Dendritic cell treated with granulocyte-macrophage colony-stimulating factor and Interleukin-4, amounts not matched to agents 40 ng/mL and 50 ng/mL, for 4 days (primary cell): ENCODE measurements around the gene TRPM3.

Source experiments
- H3K27ac Mint-ChIP-seq: one replicate; pipeline ENCODE4 v1.8.0; 2022; ENCODE audit warnings: mild to moderate bottlenecking, mixed read lengths
- H3K27me3 Mint-ChIP-seq: one replicate; pipeline ENCODE4 v1.8.0; 2022; ENCODE audit warnings: mild to moderate bottlenecking, mixed read lengths
- H3K36me3 Mint-ChIP-seq: one replicate; pipeline ENCODE4 v1.8.0; 2022; ENCODE audit warnings: low read depth, mixed read lengths
- H3K4me1 Mint-ChIP-seq: one replicate; pipeline ENCODE4 v1.8.0; 2022; ENCODE audit warnings: low read depth, mixed read lengths
- H3K4me3 Mint-ChIP-seq: one replicate; pipeline ENCODE4 v1.8.0; 2022; ENCODE audit warnings: mild to moderate bottlenecking, moderate library complexity, mixed read lengths
- H3K9me3 Mint-ChIP-seq: one replicate; pipeline ENCODE4 v1.8.0; 2022; ENCODE audit warnings: mixed read lengths
- intact Hi-C: fragments of 100-400 bp; cut with micrococcal nuclease; formaldehyde crosslinking; loops from one replicate; pipeline ENCODE4 v1.15.0; 2022

Gene TRPM3

DNA sequence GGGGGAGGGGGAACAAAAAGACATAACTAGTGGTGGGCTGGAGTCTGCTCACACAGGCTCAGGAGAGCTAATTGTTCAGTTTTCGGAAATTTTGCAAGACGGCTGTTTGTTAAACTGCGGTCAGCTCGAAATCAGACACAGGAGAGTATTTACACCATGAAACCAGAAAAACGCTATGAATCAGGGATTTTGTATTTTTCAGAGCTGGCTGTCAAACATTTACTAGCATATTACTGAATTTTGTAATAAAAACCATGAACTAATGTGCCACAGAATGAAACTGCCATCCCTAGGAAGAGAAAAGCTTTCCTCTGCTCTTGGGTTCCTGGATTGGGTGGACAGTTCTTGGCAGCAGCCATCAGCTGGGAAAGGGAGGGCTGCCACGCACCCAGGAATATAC, 45.3 kb downstream of the TRPM3 start:
- H3K27ac Mint-ChIP-seq = no peak overlapping the region
- H3K27me3 Mint-ChIP-seq = no peaks in the 10 kb centered on the region
- no peak overlapping the region for H3K4me3 Mint-ChIP-seq
- H3K9me3 Mint-ChIP-seq = no peaks in the 10 kb centered on the region
- no peaks in the 10 kb centered on the region for H3K36me3 Mint-ChIP-seq
- intact Hi-C loops = no loop called here
- no peaks in the 10 kb centered on the region for H3K4me1 Mint-ChIP-seq

GRCh38 chr9:71073494-71073893, 47.9 kb downstream of the TRPM3 start:
- Mint-ChIP-seq H3K27ac (no peak overlapping the region), H3K27me3 (no peaks in the 10 kb centered on the region)
- intact Hi-C loops = no loop called here

GRCh38 chr9:71072587-71072986, 48.8 kb downstream of the TRPM3 start:
- intact Hi-C loops = no loop called here
- Mint-ChIP-seq H3K27me3 (no peaks in the 10 kb centered on the region), H3K27ac (no peak overlapping the region), H3K4me1 (no peaks in the 10 kb centered on the region), H3K9me3 (no peaks in the 10 kb centered on the region), H3K36me3 (no peaks in the 10 kb centered on the region), H3K4me3 (no peak overlapping the region)

More at GRCh38 chr9:71073494-71073893, 47.9 kb downstream of the TRPM3 start:
- Mint-ChIP-seq H3K36me3 (no peaks in the 10 kb centered on the region), H3K4me3 (no peak overlapping the region), H3K4me1 (no peaks in the 10 kb centered on the region), H3K9me3 (no peaks in the 10 kb centered on the region)

DNA sequence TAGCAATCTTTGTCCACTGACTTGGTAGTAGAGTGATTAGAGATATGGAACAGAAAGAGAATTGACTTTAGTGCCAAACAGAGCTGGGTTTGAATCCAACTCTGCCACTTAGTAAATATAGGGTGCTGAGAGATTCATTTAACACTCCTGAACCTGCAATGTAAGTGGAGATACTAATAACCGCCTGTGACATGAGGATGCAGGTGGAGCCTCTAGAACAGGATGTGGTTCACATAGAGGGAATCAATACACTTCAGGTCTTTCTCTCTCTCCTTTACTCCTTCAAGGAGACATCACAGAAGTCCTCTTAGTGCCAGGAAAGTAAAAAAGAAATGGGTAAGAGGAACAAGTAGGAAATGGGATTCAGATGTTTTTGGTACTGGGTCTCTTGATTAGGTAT, 49.8 kb downstream of the TRPM3 start:
- Mint-ChIP-seq H3K9me3 (no peaks in the 10 kb centered on the region), H3K36me3 (no peaks in the 10 kb centered on the region), H3K27me3 (no peaks in the 10 kb centered on the region), H3K27ac (no peak overlapping the region), H3K4me3 (no peak overlapping the region), H3K4me1 (no peaks in the 10 kb centered on the region)
- intact Hi-C loops = no loop called here

- Mint-ChIP-seq H3K36me3 (no peaks in the 10 kb centered on the region), H3K4me3 (no peak overlapping the region), H3K4me1 (no peaks in the 10 kb centered on the region), H3K27ac (no peak overlapping the region), H3K27me3 (no peaks in the 10 kb centered on the region), H3K9me3 (no peaks in the 10 kb centered on the region)
- intact Hi-C loops = no loop called here
These were observed 62.8 kb downstream of the TRPM3 start for GRCh38 chr9:71058660-71059059.

GRCh38 chr9:71052287-71052686, 69.1 kb downstream of the TRPM3 start:
- H3K27ac Mint-ChIP-seq = no peak overlapping the region
- H3K4me3 Mint-ChIP-seq = no peak overlapping the region

DNA sequence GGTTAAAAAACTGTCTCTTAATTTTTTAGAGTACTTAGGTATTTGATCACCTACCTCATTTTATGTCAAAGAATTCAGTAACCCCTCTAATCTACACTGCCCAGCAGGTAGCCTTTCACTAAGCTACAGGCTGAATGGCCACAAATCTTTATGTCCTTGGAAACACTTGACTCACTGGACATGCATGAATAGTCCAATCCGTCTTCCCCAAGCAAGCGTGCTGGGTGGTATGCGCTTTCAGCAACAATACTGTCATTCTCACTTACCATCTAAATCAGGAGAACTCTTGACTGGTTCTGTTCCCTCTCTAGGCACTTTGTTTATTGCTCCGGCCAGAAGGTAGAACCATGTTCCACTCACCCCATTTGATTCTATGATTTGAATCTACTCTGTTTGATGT, 73.1 kb downstream of the TRPM3 start:
- intact Hi-C loops = no loop called here
- Mint-ChIP-seq H3K27ac (no peak overlapping the region), H3K27me3 (no peaks in the 10 kb centered on the region), H3K9me3 (no peaks in the 10 kb centered on the region), H3K4me3 (no peak overlapping the region), H3K4me1 (no peaks in the 10 kb centered on the region), H3K36me3 (no peaks in the 10 kb centered on the region)

More at GRCh38 chr9:71052287-71052686, 69.1 kb downstream of the TRPM3 start:
- Mint-ChIP-seq H3K9me3 (no peaks in the 10 kb centered on the region), H3K27me3 (no peaks in the 10 kb centered on the region), H3K36me3 (no peaks in the 10 kb centered on the region), H3K4me1 (no peaks in the 10 kb centered on the region)
- intact Hi-C loops = no loop called here

GRCh38 chr9:71042448-71042990, 78.9 kb downstream of the TRPM3 start:
- H3K27me3 Mint-ChIP-seq = no peaks in the 10 kb centered on the region
- H3K4me3 Mint-ChIP-seq = no peak overlapping the region
- H3K4me1 Mint-ChIP-seq = no peaks in the 10 kb centered on the region
- H3K9me3 Mint-ChIP-seq = no peaks in the 10 kb centered on the region
- no peak overlapping the region for H3K27ac Mint-ChIP-seq
- intact Hi-C loops = no loop called here
- no peaks in the 10 kb centered on the region for H3K36me3 Mint-ChIP-seq

DNA sequence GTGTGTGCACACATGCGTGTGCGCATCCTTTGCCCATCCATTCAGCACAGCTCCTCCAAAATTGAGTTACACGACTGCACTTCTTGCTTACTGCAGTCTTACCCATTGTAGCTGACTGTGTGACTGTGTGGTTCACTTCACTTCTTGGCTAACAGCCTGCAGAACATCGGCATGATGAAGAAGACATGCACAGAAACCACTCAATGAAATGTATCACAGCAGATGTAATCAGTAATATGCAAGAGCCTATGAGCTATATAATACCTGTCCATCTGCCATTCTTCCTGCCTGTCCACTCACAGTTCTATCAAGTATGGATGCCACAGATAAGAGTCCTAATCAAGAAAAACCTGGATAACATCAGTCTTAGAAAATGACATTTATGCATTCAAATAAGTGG, 83.9 kb downstream of the TRPM3 start:
- no peaks in the 10 kb centered on the region for H3K36me3 Mint-ChIP-seq
- no peaks in the 10 kb centered on the region for H3K4me1 Mint-ChIP-seq
- no peak overlapping the region for H3K27ac Mint-ChIP-seq
- no peak overlapping the region for H3K4me3 Mint-ChIP-seq
- H3K27me3 Mint-ChIP-seq = no peaks in the 10 kb centered on the region
- no peaks in the 10 kb centered on the region for H3K9me3 Mint-ChIP-seq
- intact Hi-C loops = no loop called here

GRCh38 chr9:71036501-71036900, 84.9 kb downstream of the TRPM3 start:
- no peaks in the 10 kb centered on the region for H3K4me1 Mint-ChIP-seq
- no peak overlapping the region for H3K4me3 Mint-ChIP-seq
- H3K36me3 Mint-ChIP-seq = no peaks in the 10 kb centered on the region
- intact Hi-C loops = no loop called here
- H3K27ac Mint-ChIP-seq = no peak overlapping the region
- no peaks in the 10 kb centered on the region for H3K27me3 Mint-ChIP-seq
- H3K9me3 Mint-ChIP-seq = no peaks in the 10 kb centered on the region

GRCh38 chr9:71032779-71033178, 88.6 kb downstream of the TRPM3 start:
- Mint-ChIP-seq H3K36me3 (no peaks in the 10 kb centered on the region), H3K27ac (no peak overlapping the region), H3K4me1 (no peaks in the 10 kb centered on the region), H3K4me3 (no peak overlapping the region), H3K9me3 (no peaks in the 10 kb centered on the region), H3K27me3 (no peaks in the 10 kb centered on the region)
- intact Hi-C loops = no loop called here

DNA sequence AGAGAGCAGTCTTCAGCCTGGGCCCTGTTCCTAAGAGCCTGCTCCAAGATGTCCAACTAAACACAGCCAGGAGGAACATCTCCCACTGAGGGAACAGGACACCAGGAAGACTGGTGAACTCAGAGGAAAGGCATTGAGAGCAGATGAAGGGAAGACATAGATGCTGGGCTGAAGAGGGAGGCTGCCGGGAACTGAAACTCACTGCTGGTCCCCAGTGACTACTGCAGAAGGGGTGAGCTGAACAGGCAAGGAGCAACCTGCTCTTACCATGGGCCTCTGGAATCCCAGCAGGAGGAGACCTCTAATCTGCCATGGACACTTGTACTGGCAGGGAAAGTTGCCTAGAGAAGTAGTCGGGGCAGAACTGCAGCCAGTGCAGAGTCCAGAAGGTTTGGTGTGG, 95.7 kb downstream of the TRPM3 start:
- Mint-ChIP-seq H3K27me3 (no peaks in the 10 kb centered on the region), H3K9me3 (peaks cover 15% of the 10 kb centered on the region), H3K4me1 (no peaks in the 10 kb centered on the region), H3K4me3 (no peak overlapping the region), H3K36me3 (no peaks in the 10 kb centered on the region), H3K27ac (no peak overlapping the region)
- intact Hi-C loops = no loop called here

DNA sequence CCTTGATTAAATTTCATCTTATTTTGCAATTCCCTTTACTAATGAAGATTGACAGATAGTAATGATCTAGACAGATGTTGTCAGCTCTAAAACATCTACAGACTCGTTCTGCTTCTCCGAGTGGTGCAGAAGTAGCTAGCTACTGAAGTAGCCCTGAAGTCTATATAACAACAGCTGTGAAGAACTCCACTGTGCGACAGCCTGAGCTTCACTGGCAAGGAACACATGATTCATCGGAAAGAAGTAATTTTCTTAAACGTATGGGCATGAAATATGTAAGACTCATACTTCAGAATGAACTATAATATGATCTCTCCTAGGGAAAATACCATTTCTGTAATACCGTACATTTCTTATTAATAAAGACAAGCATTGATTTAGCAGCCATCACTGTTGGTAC, 96.2 kb downstream of the TRPM3 start:
- intact Hi-C loops = no loop called here
- Mint-ChIP-seq H3K27me3 (no peaks in the 10 kb centered on the region), H3K36me3 (no peaks in the 10 kb centered on the region), H3K9me3 (peaks cover 15% of the 10 kb centered on the region), H3K4me3 (no peak overlapping the region), H3K4me1 (no peaks in the 10 kb centered on the region), H3K27ac (no peak overlapping the region)

GRCh38 chr9:71010258-71010657, 111.2 kb downstream of the TRPM3 start:
- H3K4me3 Mint-ChIP-seq = no peak overlapping the region
- no peaks in the 10 kb centered on the region for H3K4me1 Mint-ChIP-seq
- no peaks in the 10 kb centered on the region for H3K27me3 Mint-ChIP-seq
- H3K27ac Mint-ChIP-seq = no peak overlapping the region
- H3K36me3 Mint-ChIP-seq = no peaks in the 10 kb centered on the region
- intact Hi-C loops = no loop called here
- peaks cover 4% of the 10 kb centered on the region for H3K9me3 Mint-ChIP-seq

DNA sequence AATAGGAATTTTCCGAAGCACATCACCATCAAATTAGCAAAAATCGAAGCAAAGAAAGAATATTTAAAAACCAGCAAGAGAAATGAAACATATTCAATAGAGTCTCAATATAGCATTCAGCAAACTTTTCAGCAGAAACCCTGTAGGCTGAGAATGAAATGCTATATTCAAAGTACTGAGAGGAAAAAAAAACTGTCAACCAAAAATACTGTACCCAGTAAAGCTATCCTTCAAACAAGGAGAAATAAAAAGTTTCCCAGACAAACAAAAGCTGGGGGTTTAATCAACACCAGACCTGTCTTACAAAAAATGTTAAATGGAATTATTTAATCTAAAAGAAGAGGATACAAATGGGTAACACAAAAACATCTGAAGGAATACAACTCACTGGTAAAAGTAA, 116.0 kb downstream of the TRPM3 start:
- Mint-ChIP-seq H3K36me3 (no peaks in the 10 kb centered on the region), H3K27me3 (no peaks in the 10 kb centered on the region), H3K4me1 (no peaks in the 10 kb centered on the region), H3K4me3 (no peak overlapping the region), H3K9me3 (peaks cover 23% of the 10 kb centered on the region), H3K27ac (no peak overlapping the region)
- intact Hi-C loops = no loop called here
